GM18951 (cell line): ENCODE measurements around the gene GARIN1A.
"Not testable (repeated sequence)": the region's sequence is repeated elsewhere in the genome, so short reads cannot be mapped to it uniquely, and the experiment has no call there.

Experiments used
- POLR2A ChIP-seq: IDR thresholded peaks from 4 replicates; pipeline ENCODE4 v1.6.1; 2011; ENCODE audit warnings: mild to moderate bottlenecking; ENCODE audit not compliant: insufficient read length, insufficient read depth; ENCODE audit errors: extremely low read depth
- in situ Hi-C: fragments of 300-500 bp; cut with MboI; formaldehyde crosslinking; loops from one replicate; pipeline ENCODE4 v1.12.0; 2022; ENCODE audit warnings: low sequenced_read_pairs, mixed read lengths, inconsistent platforms; ENCODE audit not compliant: unreplicated experiment

GARIN1A gene

DNA sequence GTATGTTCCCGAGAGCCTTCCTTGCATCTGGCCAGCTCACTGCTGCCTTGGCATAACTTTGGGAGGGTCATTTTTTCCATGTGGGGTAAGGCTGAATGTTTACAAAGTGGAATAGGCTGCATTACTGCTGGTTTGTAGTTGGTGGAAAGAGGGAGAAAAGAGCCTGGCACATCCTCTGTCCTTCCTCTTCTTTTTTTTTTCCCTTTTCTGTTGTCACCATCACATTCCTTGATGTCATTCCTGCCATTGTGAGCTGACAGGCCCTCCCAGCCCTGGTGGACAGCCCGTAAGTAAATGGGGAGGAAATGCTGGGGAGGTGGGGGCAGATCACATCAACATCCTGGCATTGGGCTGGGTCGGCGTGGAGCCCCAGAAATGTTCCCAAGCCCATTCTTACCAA lies at the start of gene GARIN1A:
Gene GARIN1A (plus strand): TSS at position 301 of the 400 bp plus-strand sequence. CDS start 106 bp downstream, outside the sequence.
- no peak for TF ChIP-seq POLR2A
- in situ Hi-C loops = no loop called here

DNA sequence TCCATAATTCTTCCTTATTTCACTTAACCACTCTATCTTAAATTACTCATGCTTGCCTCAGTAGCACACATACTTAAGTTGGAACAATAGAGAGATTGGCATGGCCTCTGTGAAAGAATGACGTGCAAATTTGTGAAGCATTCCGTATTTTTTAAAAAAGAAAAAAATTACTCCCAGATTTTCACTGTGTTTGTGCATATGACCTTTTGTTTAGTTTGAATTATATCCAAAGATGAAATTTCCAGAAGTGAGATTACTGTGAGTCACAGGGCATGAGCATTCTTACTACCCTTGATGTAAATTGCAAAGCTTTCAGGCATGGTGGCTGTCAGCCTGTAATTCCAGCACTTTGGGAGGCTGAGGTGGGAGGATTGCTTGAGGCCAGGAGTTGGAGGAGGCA lies 45.0 kb upstream of the GARIN1A start:
- in situ Hi-C loops = not testable (repeated sequence)

DNA sequence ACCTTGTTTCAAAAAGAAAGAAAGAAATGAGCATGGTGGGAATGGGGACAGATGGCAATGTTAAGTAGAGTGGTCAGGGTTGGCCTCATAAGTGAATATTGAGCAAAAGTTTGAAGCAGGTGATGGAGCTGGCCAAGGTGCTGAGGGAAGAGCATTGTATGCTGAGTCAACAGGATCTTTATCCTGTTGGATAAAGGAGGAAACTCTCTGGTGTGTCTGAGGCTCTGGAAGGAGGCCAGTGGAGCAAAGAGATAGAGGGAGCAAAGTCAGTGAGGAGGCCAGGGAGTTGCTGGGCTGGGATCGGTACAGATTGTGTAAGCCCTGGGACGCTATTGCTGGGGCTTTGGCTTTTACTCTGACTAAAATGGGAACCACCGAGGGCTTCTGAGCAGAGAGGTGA lies 38.2 kb upstream of the GARIN1A start:
- in situ Hi-C loops = not testable (repeated sequence)

GRCh38 chr7:128645206-128645605 lies 26.9 kb upstream of the GARIN1A start:
- in situ Hi-C loops = not testable (repeated sequence)

DNA sequence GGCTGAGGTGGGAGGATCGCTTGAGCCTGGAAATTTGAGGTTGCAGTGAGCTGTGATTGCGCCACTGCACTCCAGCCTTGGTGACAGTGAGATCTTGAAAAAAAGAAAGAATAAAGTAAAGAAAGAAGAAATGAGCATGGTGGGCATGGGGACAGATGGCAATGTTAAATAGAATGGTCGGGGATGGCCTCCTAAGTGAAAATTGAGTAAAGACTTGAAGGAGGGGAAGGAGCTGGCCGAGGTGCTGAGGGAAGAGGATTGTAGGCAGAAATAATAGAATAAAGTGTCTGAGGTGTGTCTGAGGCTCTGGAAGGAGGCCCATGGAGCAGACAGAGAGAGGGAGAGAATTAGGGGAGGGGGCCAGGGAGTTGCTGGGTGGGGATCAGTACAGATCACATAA lies 26.2 kb upstream of the GARIN1A start:
- in situ Hi-C loops = not testable (repeated sequence)

- in situ Hi-C loops = not testable (repeated sequence)
These were observed 25.2 kb upstream of the GARIN1A start for GRCh38 chr7:128646877-128647276.

DNA sequence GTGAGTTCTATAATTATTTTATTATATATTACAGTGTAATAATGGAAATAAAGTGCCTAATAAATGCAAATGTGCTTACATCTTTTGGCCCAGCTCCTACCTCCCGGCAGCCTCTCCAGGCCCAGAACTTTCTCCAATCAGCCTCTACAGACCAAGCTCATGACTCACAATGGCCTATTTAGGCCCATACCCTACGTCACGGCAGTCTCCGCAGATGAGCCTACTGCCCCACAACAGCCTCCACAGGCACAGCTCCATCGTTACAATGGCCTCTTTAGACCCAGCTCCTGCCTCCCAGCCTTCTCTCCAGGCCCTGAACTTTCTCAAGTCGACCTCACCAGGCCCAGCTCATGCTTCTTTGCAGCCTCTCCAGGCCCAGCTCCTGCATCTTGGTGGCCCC lies 21.0 kb upstream of the GARIN1A start:
- in situ Hi-C loops = not testable (repeated sequence)

- in situ Hi-C loops = not testable (repeated sequence)
These were observed 19.5 kb upstream of the GARIN1A start for GRCh38 chr7:128652606-128653005.

GRCh38 chr7:128653197-128653596 lies 18.9 kb upstream of the GARIN1A start:
- in situ Hi-C loops = not testable (repeated sequence)

DNA sequence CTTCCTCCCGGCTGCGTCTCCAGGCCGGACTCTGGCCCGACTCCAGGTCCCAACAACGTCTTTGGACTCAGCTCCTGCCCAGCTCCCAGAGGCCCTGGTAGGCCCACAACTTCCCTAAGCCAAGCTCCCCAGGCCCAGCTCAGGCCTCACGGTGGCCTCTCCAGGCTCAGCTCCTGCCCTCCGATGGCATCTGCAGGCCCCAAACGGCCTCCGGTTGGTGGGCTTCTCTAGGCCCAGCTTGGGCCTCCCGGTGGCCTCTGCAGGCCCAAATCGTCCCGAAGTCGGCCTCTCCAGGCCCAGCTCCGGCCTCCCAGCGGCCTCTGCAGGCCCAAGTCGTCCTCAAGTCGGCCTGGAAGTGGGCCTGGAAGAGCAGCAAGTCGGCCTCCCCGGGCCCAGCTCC lies 18.0 kb upstream of the GARIN1A start:
- in situ Hi-C loops = not testable (repeated sequence)

GRCh38 chr7:128654501-128654900 lies 17.6 kb upstream of the GARIN1A start:
- in situ Hi-C loops = not testable (repeated sequence)

DNA sequence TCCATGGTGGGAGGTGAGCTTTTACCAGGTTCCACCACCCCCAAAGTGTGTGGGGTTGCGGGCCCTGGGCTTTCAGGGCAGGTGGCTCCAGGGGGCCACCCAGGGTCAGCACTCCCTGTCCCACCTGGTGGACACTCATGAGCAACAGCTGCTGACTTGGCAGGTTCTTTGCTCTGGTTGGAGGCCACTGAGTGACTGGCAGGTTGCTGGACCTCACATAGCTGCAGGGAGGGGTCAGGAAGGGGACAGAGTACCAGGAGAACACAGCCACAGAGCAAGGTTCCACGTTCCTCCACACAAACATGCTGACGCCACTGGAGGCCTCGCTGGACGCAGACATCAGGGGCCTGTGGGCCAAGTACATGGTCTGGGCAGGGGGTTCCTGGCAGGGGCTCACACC lies 13.7 kb upstream of the GARIN1A start:
- in situ Hi-C loops = not testable (repeated sequence)

- no peak for TF ChIP-seq POLR2A
- in situ Hi-C loops = no loop called here
These were observed 11.5 kb upstream of the GARIN1A start for GRCh38 chr7:128660596-128660995.

GRCh38 chr7:128661446-128661845 lies 10.6 kb upstream of the GARIN1A start:
- in situ Hi-C loops = no loop called here
- TF ChIP-seq POLR2A = no peak

DNA sequence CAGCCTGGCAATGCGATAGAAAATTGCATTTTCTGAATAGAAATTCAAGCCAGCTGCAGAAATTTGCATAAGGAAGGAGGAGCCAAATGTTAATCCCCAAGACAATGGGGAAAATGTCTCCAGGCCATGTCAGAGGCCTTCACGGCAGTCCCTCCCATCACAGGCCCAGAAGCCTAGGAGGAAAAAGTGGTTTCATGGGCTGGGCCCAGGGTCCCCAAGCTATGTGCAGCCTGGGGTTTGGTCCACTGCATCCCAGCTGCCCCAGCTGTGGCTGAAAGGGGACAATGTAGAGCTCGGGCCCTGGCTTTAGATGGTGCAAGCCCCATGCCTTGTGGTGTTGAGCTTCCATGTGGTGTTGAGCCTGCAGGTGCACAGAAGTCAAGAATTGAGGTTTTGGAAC lies 10.0 kb upstream of the GARIN1A start:
- in situ Hi-C loops = no loop called here
- TF ChIP-seq POLR2A = no peak

GRCh38 chr7:128663223-128663622 lies 8.9 kb upstream of the GARIN1A start:
- in situ Hi-C loops = not testable (repeated sequence)

DNA sequence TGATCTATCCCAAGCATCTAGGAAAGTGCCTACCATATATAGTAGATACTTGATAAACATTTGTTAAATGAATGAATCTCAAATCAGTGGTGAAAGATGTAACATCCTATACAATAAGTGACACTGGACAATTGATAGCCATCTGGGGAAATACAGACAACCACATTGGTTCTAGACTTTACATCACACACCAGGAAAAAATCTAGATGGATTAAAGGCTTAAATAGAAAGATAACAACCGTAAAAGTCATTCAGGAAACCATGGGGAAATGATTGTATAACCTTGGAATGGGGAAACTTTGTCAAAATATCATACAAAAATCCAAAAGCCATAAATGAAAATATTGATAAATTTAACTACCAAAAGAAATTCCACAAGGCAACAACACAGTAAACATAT lies 7.0 kb upstream of the GARIN1A start:
- in situ Hi-C loops = no loop called here
- TF ChIP-seq POLR2A = no peak
